SW480 (cell line): ENCODE measurements around the gene GCC2.
A peak's percentile ranks its signal among the peaks of the same experiment; 100 is the strongest.
"Not testable (repeated sequence)": the region's sequence is repeated elsewhere in the genome, so short reads cannot be mapped to it uniquely, and the experiment has no call there.

Experiments used
- DNase-seq: peaks from one replicate; pipeline ENCODE4 v3.0.0-alpha.2; 2016; ENCODE audit warnings: low spot score

The GCC2 gene

DNA sequence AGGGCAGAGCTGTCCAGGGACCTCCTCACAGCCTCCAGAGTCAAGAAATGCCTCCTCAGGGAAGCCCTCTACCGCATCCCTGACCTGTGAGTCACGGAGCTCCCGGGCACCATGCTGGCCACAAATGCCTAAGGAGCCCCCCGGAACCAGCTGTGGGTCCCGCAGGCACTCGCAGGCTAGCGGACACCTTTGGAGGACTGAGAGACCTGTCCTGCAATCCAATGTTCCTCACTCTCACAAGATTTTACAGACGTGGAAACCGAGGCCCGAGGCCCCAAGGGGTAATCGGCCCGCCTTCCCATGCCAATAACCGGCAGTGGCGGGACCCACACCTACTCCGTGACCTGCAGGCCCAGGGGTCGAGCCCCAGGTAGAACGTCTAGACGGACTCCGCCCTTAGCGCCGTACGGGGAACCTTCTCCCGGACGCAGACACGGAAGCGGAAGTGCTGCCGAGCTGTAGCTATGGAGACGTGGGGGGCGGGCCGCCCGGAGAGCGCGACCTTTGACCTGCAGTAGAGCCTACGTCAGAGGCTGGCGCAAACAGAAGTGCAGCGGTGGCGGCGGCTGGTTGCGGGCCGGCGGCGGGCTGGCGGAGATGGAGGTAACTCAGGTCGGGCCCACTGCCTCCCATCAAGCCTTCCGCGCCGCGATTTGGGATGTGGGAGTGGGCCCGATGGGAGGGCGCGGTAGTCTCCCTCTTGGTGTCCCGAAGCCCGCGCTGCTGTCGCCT lies at the start of gene GCC2:
Gene GCC2 (plus strand): TSS at position 529 of the 732 bp plus-strand sequence. CDS start 69 bp downstream, at position 598.
- peak; percentile 97 for DNase-seq

GRCh38 chr2:108399479-108399878 lies 49.5 kb upstream of the GCC2 start:
- no peak for DNase-seq

- DNase-seq: no peak
These were observed 47.2 kb upstream of the GCC2 start for GRCh38 chr2:108401800-108402199.

DNA sequence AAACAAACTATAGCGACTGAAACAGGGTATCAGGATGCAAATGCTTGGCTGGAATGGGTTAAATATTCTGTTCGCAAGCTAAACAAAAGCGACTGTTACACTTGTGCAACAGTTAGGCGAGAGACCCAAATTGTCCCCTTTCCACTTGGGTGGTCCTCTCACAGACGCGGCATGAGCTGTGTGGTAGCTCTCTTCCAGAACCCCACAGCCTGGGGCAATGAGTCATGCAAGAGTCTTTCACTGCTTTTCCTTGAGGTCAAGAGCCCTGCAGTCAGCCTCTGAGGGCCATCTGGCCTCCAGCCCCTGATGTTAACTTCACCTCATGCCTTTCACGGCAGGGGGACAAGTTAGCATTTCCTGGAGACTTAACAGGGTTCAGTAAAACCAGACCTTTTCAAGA lies 45.5 kb upstream of the GCC2 start:
- no peak for DNase-seq

DNA sequence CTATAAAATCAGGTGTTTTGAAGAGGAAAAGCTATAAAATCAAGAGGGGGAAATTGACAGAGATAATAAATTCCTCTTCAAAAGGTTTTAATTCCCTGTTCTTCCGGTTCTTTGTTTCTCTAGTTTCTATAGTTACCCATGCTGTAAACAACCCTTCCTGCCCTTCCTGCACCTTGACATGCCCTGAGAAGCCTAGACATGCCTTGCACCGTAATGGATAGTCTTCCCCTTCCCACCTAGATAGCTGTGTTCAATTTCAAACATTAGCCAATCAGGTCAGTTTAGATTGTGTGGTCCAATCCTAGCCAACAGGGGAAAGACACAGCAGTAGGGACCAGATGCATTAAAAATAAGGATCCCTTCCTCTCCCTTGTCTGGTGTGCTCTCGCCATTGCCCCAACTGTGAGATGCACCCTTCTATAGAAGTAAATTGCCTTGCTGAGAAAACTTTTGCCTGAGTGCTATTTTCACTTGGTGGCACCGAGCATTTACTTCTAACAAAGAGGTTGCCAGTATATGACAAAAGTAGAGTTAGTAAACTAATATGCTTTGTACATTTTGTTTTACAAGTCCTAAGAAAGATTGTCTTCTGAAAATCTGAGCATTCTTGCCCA lies 44.1 kb upstream of the GCC2 start:
- DNase-seq: no peak

DNA sequence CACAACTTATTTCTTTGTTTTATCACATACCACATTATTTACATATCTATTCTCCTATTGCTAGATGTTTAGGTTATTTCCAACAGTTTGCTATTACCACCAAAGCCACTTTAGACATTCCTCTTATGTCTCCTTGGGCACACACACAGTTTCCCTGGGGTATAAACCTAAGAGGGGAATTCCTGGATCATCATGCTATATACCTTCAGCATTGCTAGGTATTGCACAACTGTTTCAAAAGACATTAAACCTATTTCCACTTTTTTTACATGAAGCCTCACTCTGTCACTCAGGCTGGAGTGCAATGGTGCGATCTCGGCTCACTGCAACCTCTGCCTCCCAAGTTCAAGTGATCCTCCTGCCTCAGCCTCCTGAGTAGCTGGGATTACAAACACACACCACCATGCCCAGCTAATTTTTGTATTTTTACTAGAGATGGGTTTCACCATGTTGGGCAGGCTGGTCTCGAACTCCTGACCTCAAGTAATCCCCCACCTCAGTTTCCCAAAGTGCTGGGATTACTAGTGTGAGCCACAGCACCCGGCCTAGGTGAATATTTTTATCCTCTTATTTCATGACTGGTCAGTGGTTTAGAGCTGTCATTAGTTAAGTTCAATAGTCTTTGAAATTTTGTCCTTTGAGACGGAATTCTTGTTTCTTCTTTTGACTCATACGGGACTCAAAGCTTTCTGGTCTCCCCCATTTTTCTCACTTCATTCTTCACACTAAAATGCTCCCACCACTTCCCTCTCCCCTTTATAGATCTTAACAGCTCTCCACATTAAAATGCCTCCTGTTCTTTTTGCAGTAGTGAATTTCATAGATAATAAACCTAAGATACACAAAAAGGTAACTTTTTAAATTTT lies 40.9 kb upstream of the GCC2 start:
- DNase-seq: no peak

DNA sequence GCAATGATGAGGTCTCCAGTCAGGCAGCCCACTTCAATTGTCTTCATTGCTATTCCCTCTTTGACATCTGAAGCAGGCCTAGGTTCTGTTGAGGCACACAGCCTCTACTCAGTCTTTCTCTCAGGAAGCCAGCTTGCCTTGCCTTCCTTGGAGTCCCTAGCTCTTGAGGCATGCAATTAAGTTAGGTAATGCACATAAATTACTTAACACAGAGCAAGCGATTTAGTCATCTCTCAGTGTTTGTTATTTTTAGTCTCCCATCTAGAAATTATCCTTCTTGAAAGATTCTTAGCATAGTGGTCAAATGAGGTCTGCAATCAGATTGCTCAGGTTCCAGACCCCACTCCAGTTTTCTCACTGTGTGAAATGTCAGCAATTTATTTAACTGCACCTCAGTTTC lies 39.2 kb upstream of the GCC2 start:
- DNase-seq: no peak

DNA sequence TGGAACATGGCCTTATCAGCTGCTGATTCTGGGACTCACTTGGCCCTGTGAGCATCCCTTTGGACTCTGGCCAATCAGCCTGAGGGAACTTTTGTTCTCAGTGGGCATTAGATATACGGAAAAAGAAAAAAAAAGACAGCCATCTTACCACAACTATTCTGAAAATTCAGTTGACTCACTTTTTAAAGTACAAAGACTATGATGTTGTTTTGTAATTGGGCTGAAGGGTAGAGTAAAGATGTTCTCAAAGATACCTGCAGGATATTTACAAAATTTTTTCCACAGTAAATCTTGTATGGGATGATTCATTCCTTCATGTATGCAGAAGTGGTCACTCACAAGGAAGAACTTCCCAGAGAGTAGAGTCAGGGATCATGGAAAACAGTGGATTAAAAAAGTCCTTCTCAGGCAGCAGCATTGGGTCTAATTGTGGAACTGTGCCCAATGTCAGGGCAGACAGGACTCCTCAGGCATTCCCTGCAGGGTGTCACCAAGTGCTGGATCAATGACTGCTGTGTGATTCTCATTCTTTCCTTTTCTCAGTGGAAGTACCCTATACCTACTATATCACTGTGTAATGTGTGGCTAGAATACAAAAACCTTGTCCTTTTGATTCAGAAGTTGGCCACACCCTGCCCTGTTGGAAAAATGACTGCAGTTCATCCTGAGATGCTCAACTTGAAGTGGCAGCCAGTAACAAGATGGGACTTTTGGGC lies 35.9 kb upstream of the GCC2 start:
- DNase-seq: peak; percentile 88

DNA sequence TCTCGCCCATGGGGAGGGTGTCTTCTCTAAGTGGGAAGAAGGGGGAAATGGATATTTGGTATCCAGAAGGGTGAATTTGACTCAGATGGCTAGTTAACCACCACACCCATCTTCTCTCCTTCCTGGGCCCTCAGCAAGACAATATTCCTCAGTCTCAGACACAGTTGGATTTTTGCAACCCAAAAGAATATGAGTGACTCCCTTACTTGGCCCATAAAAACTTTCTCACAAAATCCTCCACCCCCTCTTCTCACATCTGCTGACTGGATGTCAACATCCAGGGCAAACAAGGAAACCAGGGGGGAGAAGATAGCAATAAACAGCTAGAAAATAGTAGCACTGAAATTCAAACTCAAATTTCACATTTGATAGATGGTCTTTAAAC lies 35.3 kb upstream of the GCC2 start:
- no peak for DNase-seq

DNA sequence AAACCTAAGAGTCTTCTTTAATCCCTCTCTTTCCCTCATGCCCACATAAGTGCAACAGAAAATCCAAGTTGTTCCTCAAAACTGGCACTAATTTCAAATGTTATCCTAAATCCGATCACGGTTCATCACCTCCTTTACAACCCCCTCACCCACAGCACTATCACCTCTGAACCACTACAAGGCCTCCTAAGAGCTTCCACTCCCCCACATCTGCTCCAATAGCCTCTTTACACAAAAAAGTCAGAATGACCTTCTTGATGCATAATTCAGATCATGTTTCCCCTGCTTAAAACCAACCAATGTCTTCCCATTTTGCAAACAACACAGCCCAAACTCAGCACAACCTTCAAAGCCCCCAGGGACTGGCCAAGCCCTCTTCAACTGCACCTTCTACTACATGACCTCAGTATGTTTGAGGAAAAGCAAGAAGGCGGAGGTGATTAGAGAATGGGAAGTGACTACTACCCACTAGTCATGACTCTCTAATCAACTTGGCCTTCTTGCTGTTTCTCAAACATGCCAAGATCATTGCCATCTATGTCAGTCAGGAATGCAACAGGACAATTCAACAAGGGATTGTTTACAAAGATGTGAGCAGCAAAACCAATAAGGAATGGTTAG lies 34.6 kb upstream of the GCC2 start:
- DNase-seq: no peak

GRCh38 chr2:108414945-108415344 lies 34.1 kb upstream of the GCC2 start:
- DNase-seq: no peak

GRCh38 chr2:108417254-108417653 lies 31.8 kb upstream of the GCC2 start:
- peak; percentile 64 for DNase-seq

GRCh38 chr2:108418416-108418815 lies 30.6 kb upstream of the GCC2 start:
- DNase-seq: no peak

DNA sequence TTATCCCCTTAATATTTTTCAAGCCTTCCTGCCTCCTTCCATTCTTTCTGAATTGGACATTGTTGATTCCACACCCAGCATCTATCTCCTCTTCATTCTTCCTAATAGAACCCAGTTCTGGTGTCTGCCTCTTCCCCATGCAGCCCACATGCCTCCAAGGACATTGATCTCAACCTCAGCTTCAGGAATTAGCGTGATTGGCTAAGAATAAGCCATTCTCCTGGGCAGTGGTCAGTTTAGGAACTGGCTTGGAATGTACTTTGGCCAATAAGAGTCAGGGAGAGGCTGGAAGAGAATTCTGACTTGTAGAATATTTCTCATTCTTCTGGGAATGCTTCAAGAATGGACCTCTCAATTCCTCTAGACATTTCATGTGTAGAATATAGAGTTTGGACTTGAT lies 25.9 kb upstream of the GCC2 start:
- no peak for DNase-seq

DNA sequence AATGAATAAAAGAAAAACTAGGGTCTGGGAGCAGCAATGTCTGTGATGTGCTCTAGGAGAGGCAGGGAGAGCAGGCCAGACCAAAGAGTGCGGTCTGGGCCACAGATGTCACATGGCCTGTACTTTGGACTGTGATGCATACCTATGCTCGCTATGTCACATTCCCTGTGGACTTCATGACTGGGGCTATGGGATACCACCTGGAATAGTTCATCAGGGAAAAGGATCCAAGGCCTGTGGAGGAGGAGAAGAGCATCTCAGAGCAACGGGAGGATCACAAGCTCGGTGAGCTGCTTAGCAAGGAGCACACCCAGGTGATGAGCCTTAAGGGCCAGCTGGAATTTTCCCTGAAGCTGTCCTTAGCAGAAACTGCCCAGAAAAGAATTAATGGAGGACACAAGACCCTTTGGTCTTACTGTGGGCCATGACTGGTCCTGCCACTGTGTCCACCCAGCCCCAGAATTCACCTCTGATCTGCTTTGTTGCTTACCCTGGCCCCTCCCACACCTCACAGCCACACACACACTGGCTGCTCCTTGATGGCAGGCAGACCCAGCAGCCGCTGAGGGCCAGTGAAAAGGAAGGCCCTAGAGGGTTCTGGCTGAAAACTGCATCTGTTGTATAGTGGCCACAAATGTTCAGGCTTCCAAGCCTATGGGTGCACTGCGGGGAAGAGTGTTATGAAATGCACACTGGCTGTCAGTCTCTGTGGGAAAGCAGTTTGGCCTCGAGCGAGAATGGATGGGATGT lies 25.3 kb upstream of the GCC2 start:
- peak; percentile 92 for DNase-seq

DNA sequence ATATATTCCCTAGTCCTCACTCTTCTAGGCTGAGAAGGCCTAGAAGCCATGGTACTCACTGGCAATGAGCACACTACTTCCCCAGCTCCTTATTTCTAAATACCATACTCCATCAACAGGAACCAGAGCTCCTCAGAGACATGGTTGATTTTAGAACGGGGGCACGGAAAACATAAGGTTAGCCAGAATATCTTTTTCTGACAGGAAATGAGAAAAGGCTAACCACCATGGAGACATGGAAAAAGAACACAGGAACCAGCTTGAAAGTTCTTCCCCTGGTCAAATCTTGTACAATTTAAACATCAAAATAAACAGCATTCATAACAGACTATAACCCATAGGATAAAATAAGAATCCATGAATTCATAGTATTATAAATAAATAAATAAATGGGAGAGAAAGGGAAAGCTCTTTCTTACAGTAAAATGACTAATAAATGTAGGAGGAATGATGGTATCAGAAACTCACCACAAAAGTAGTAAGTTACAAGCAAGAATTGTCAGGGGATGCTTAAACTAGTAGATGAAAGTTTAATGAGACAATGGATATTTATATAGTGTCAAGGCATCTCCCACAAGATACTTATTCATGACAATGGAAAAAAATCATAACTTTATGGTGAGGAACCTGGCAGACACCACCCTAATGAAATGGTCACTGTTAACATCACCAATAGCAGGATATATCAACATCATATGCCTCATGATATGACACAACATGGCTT lies 20.6 kb upstream of the GCC2 start:
- DNase-seq: no peak

DNA sequence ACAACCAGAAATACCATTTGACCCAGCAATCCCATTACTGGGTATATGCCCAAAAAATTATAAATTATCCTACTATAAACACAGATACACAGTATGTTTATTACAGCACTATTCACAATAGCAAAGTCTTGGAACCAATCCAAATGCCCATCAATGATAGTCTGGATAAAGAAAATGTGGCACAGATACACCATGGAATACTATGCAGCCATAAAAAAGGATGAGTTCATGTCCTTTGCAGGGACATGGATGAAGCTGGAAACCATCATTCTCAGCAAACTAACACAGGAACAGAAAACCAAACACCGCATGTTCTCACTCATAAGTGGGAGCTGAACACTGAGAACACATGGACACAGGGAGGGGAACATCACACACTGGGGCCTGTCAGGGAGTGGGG lies 13.4 kb upstream of the GCC2 start:
- not testable (repeated sequence) for DNase-seq

DNA sequence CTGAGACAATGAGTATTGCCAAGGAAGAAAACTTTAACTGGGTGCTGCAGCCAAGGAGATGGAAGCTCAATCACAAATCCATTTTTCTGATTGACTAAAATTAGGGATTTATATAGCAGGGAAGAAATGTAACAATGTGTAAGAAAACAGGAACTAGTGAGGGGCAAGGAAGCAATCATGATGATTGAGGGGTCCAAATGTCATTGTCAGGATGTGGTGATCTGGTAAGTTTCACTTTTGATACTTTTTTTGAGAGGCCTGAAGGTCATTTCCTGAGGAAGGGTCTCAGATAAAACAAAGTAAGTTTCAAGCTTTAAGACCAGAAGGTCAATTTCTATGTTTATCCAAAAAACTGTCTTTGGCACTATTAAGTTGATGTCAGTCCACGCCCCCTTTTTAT lies 12.0 kb upstream of the GCC2 start:
- no peak for DNase-seq

GRCh38 chr2:108441712-108442111 lies 7.3 kb upstream of the GCC2 start:
- no peak for DNase-seq
